CD4-positive, CD25-positive, alpha-beta regulatory T cell (primary cell): ENCODE measurements around the gene NAP1L1. TPM values are rescaled to one million over a fixed set of nuclear protein-coding genes. Genes with fewer than 3 reads are reported as not detected.

Experiments used
- ATAC-seq, 2 donors: fragments of 150-1000 bp; cut with Tn5 transposase; one replicate each; pipeline ENCODE4 v1.10.0; 2021; ENCODE audit warnings: low read depth in 2 of 2, moderate number of reproducible peaks in 2 of 2, moderate library complexity in 1 of 2
- DNase-seq, 3 donors: peaks; one replicate each; pipeline versions ENCODE4 v3.0.0 to v3.0.0-alpha.2; 2012 to 2022; ENCODE audit warnings: mixed read lengths in 1 of 3
- H3K27ac ChIP-seq: one replicate; pipeline ENCODE4 v1.7.0; 2013; ENCODE audit warnings: mild to moderate bottlenecking, low read length; ENCODE audit not compliant: insufficient read depth, poor library complexity, severe bottlenecking
- H3K27me3 ChIP-seq: one replicate; pipeline ENCODE4 v1.7.0; 2013; ENCODE audit warnings: low read length; ENCODE audit not compliant: control insufficient read depth, insufficient read depth
- H3K36me3 ChIP-seq: one replicate; pipeline ENCODE4 v1.7.0; 2013; ENCODE audit warnings: mild to moderate bottlenecking, low read length, moderate library complexity; ENCODE audit not compliant: control insufficient read depth, insufficient read depth
- H3K4me1 ChIP-seq: 2 replicates; pipeline ENCODE4 v1.7.0; 2013; ENCODE audit warnings: mild to moderate bottlenecking, low read length; ENCODE audit not compliant: insufficient read depth, control insufficient read depth, poor library complexity, severe bottlenecking
- H3K4me3 ChIP-seq: one replicate; pipeline ENCODE4 v1.7.0; 2013; ENCODE audit warnings: low read depth, mild to moderate bottlenecking, low read length, moderate library complexity
- H3K9me3 ChIP-seq, 2 experiments: 1 replicate in 1 of 2; 2 replicates in 1 of 2; pipeline ENCODE4 v1.7.0; 2013; ENCODE audit warnings: low read length in 2 of 2, mild to moderate bottlenecking in 1 of 2, moderate library complexity in 1 of 2; ENCODE audit not compliant: control insufficient read depth in 2 of 2
- H3K27ac Mint-ChIP-seq, 3 donors: one replicate each; pipeline ENCODE4 v1.8.0; 2020 to 2022; ENCODE audit warnings: mild to moderate bottlenecking in 3 of 3, mixed read lengths in 3 of 3, moderate library complexity in 2 of 3
- H3K27me3 Mint-ChIP-seq: one replicate; pipeline ENCODE4 v1.8.0; 2022; ENCODE audit warnings: mild to moderate bottlenecking, mixed read lengths
- H3K36me3 Mint-ChIP-seq: one replicate; pipeline ENCODE4 v1.8.0; 2020; ENCODE audit warnings: mixed read lengths
- H3K4me1 Mint-ChIP-seq, 4 donors: one replicate each; pipeline ENCODE4 v1.8.0; 2020 to 2022; ENCODE audit warnings: mixed read lengths in 4 of 4, mild to moderate bottlenecking in 1 of 4
- H3K4me3 Mint-ChIP-seq, 4 donors: one replicate each; pipeline ENCODE4 v1.8.0; 2020 to 2022; ENCODE audit warnings: mild to moderate bottlenecking in 4 of 4, mixed read lengths in 4 of 4, moderate library complexity in 3 of 4
- H3K9me3 Mint-ChIP-seq, 7 donors: one replicate each; pipeline ENCODE4 v1.8.0; 2020 to 2022; ENCODE audit warnings: mixed read lengths in 7 of 7, mild to moderate bottlenecking in 3 of 7, moderate library complexity in 2 of 7
- polyA plus RNA-seq, 4 donors: library from polyadenylated mRNA; unstranded; fragments of 300-500 nt; fragmentation: Illumina TruSeq; gene quantifications; one replicate each; pipeline ENCODE4 v1.2.3, GENCODE V29; 2021
- total RNA-seq: library from RNA; stranded (reverse); gene quantifications from one replicate; pipeline ENCODE4 v1.2.3, GENCODE V29; 2022

Gene NAP1L1
- total and polyA plus RNA-seq, 5 donors from 2014 or later = 173 to 592 (median 215) TPM

DNA sequence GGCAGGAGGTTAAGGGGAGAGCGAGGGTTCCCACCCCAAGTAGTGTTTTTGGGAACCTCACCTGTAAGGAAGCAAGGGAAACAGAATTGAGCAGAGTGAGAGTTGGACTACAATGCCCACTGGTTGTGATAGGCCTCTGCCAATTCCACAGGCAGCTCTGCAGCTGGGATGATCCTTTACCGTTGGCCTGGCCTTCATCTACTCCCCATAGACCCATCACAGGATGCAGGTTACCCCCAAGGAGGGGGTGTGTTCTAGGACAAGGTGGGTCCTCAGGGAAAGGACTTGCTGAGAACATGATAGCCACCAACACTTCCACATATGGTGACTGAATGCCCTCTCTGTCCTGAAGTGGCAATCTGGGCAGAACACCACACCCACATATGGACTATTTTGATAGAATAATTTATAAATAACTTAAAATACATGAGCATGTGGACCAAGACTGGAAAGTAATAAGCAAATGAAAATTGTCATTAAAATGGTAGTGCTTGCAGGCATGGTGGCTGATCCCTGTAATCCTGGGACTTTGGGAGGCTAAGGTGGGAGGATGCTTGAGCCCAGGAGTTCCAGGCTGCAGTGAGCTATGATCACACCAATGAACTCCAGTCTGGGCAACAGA lies 61.3 kb downstream of the NAP1L1 start:
- Mint-ChIP-seq H3K4me3 (no peak overlapping the region), H3K4me1 (peaks cover 20 to 27% (median 23%) of the 10 kb centered on the region in 4 donors), H3K9me3 (no peaks in the 10 kb centered on the region), H3K27ac (peak overlapping the region in 1 of 3 donors; percentile 12), H3K36me3 (no peaks in the 10 kb centered on the region), H3K27me3 (no peaks in the 10 kb centered on the region)
- H3K4me3 ChIP-seq = no peak overlapping the region
- H3K27me3 ChIP-seq = no peaks in the 10 kb centered on the region
- ATAC-seq (no peak), DNase-seq (no peak)
- H3K27ac ChIP-seq = no peak overlapping the region
- H3K4me1 ChIP-seq = peaks cover 24% of the 10 kb centered on the region
- H3K9me3 ChIP-seq = no peaks in the 10 kb centered on the region
- no peaks in the 10 kb centered on the region for H3K36me3 ChIP-seq

DNA sequence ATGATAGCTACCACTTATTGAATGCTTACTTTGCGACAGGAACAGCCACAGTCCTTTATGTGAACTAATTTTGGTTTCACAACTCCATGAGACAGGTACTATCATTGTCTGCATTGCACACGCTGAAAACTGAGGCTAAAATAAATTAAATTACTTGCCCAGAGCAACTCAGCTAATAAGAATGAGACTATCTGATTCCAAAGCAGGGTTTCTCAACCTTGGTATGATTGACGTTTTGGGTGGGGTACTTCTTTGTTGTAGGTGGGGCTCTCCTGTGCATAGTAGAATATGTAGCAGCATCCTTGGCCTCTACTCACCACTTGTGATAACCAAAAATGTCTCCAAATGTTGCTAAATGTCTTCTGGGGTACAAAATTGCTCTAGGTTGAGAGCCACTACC lies 62.0 kb downstream of the NAP1L1 start:
- Mint-ChIP-seq H3K27me3 (no peaks in the 10 kb centered on the region), H3K9me3 (no peaks in the 10 kb centered on the region), H3K4me1 (peaks cover 20 to 27% (median 23%) of the 10 kb centered on the region in 4 donors), H3K4me3 (no peak overlapping the region), H3K27ac (peak overlapping the region in 1 of 3 donors; percentile 12), H3K36me3 (no peaks in the 10 kb centered on the region)
- no peaks in the 10 kb centered on the region for H3K36me3 ChIP-seq
- ATAC-seq (no peak), DNase-seq (no peak)
- no peaks in the 10 kb centered on the region for H3K27me3 ChIP-seq
- H3K27ac ChIP-seq = no peak overlapping the region
- H3K4me3 ChIP-seq = no peak overlapping the region
- H3K4me1 ChIP-seq = peaks cover 24% of the 10 kb centered on the region
- H3K9me3 ChIP-seq = no peaks in the 10 kb centered on the region

DNA sequence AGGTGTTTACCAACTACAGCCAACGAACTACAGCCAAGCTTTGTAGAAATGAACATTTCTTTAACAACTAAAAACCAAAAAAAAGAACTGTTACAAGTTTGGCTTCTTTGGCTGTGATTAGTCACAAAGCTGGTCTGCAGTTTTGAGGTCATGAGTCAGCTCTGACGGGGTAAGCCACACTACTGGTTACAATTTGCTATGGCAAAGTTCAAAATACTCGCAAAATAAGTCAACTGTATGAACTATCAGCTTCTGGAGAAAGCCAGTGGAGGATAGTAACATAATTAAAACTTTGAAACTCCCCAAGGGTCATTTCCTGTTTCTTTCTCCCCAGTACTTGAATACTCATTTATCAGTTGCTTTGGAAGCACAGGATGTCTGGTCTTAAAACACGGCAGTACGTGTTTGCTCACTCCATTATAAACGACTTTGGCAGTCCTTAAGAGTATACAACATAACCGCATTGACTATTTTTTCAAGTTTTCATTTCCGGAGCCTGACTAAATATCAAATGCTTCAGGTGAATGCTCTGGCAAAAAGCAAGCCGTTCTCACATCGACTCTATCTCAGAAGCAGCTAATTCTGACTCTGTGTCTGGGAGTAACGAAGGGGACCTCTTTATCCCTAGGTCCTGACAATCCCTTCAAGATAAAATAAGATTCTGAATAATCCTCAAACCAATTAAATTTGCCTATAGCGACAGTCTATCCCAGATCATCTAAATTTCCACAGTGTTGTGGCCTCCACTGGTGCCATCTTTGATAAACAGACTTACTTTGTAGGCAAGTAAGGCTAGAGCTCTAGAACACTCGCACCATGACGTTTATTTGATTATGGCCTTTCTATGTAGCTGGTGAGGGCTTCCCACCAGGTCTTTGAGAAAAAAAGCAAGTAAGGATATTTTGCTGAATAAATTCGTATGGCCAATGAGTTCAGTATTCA lies 63.5 kb downstream of the NAP1L1 start:
- peak overlapping the region; percentile 74 for H3K4me3 ChIP-seq
- no peaks in the 10 kb centered on the region for H3K27me3 ChIP-seq
- DNase-seq (peak; percentile 58 to 81 (median 75)), ATAC-seq (peak; percentile 87 to 91)
- no peaks in the 10 kb centered on the region for H3K27me3 Mint-ChIP-seq
- H3K27ac ChIP-seq = peak overlapping the region; percentile 76
- H3K36me3 ChIP-seq = no peaks in the 10 kb centered on the region
- peak overlapping the region; percentile 24 to 83 (median 70) for H3K4me3 Mint-ChIP-seq
- peaks cover 20 to 27% (median 23%) of the 10 kb centered on the region in 4 donors for H3K4me1 Mint-ChIP-seq
- no peaks in the 10 kb centered on the region for H3K36me3 Mint-ChIP-seq
- H3K4me1 ChIP-seq = peaks cover 24% of the 10 kb centered on the region
- peak overlapping the region; percentile 94 to 97 (median 94) for H3K27ac Mint-ChIP-seq
- no peaks in the 10 kb centered on the region for H3K9me3 ChIP-seq
- H3K9me3 Mint-ChIP-seq = no peaks in the 10 kb centered on the region

DNA sequence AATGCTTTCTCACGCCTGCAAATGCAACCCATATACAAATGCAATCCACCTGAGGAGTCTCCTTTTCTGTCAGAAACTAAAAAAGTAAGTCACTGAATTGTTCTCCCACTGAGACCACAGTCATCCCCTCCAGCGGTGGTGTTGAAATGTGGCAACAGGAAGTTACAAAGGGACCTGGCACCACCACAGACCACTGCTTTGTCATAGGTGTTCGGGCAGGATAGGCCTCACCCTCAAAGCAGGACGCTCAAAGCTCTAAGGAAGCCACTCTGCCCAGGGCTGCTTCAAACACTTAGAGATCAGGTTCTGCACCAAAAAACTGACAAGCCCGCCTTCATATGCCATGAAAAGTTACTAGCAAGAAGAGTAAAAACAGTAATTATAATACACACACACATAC lies 64.2 kb downstream of the NAP1L1 start:
- H3K36me3 Mint-ChIP-seq = no peaks in the 10 kb centered on the region
- peak overlapping the region; percentile 74 for H3K4me3 ChIP-seq

DNA sequence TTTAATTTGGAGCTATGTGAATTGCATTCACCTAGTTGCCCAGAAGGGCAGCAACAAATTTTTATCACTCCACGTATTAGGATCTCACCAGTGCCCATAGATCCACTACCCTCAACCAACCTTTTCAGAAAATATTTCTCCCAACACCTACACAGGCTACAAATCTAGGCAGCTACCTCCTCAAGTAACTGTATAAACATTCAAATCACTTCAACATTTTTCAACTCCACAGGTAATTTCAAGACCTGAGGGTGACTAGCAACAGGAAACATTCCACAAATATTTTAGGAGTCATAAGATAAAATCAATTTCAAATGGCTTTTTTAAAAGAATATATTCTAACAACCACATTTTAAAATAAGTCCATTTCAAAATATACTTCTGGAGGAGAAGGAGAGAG lies 65.8 kb downstream of the NAP1L1 start:
- H3K27me3 ChIP-seq = no peaks in the 10 kb centered on the region
- Mint-ChIP-seq H3K27ac (peak overlapping the region in 2 of 3 donors; percentile 4 to 11), H3K4me3 (no peak overlapping the region), H3K36me3 (no peaks in the 10 kb centered on the region), H3K9me3 (no peaks in the 10 kb centered on the region), H3K4me1 (peaks cover 17 to 24% (median 22%) of the 10 kb centered on the region in 4 donors), H3K27me3 (no peaks in the 10 kb centered on the region)
- no peak for DNase-seq
- peaks cover 24% of the 10 kb centered on the region for H3K4me1 ChIP-seq
- no peak for ATAC-seq
- no peaks in the 10 kb centered on the region for H3K9me3 ChIP-seq
- no peaks in the 10 kb centered on the region for H3K36me3 ChIP-seq
- no peak overlapping the region for H3K4me3 ChIP-seq
- H3K27ac ChIP-seq = no peak overlapping the region

More for the DNA sequence above, 64.2 kb downstream of the NAP1L1 start:
- peak; percentile 46 to 88 (median 50) for DNase-seq
- peak; percentile 65 to 69 for ATAC-seq
- Mint-ChIP-seq H3K9me3 (no peaks in the 10 kb centered on the region), H3K27ac (peak overlapping the region; percentile 94 to 97 (median 94)), H3K4me3 (peak overlapping the region; percentile 24 to 70 (median 54)), H3K4me1 (peaks cover 20 to 27% (median 23%) of the 10 kb centered on the region in 4 donors), H3K27me3 (no peaks in the 10 kb centered on the region)
- no peaks in the 10 kb centered on the region for H3K27me3 ChIP-seq
- no peaks in the 10 kb centered on the region for H3K36me3 ChIP-seq
- H3K27ac ChIP-seq = peak overlapping the region; percentile 76
- H3K4me1 ChIP-seq = peaks cover 24% of the 10 kb centered on the region
- H3K9me3 ChIP-seq = no peaks in the 10 kb centered on the region

DNA sequence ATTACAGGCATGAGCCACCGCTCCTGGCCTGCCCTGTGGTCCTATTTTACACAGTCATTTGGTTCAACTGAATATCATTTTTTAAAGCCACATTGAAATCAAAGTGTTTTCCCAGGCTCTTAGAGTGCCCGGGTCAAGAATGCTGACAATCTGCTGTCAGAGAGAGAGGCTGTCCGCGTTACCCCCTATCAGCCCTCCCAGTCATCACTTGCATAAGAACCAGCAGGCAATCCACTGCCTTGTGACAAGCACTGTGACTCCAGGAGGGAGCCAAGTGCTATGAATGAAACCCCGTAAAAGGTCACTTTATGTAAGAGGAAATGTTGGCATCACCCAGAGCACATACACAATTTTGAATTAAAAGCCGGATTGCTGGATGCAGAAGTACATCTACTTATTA lies 66.4 kb downstream of the NAP1L1 start:
- H3K36me3 ChIP-seq = no peaks in the 10 kb centered on the region
- DNase-seq (no peak), ATAC-seq (no peak)
- H3K27ac ChIP-seq = no peak overlapping the region
- no peaks in the 10 kb centered on the region for H3K27me3 Mint-ChIP-seq
- H3K27ac Mint-ChIP-seq = peak overlapping the region in 2 of 3 donors; percentile 11 to 48
- no peaks in the 10 kb centered on the region for H3K36me3 Mint-ChIP-seq
- no peaks in the 10 kb centered on the region for H3K27me3 ChIP-seq
- no peak overlapping the region for H3K4me3 Mint-ChIP-seq
- no peaks in the 10 kb centered on the region for H3K9me3 ChIP-seq
- H3K4me1 Mint-ChIP-seq = peaks cover 17 to 24% (median 22%) of the 10 kb centered on the region in 4 donors
- no peaks in the 10 kb centered on the region for H3K9me3 Mint-ChIP-seq
- H3K4me3 ChIP-seq = no peak overlapping the region
- H3K4me1 ChIP-seq = peaks cover 24% of the 10 kb centered on the region

DNA sequence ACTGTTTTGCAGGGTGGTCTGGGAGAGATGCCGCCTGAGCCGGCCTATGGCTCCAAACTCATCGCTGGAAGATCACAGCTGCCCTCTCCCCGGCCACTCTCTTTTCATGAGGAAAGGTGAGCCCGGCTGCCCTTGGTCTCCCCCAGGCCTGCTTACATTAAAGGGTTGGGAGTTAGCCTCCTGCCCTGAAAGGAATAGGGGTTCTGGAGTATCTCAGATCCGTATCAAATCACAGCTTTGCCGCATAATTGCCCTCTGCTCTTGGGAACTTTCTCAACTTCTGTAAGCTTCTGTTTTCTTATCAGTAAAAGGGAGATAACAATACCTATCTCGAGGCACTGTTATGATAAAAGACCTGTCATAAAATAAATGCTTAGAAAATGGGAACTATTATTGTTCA lies 70.5 kb downstream of the NAP1L1 start:
- ATAC-seq (no peak), DNase-seq (no peak)
- no peak overlapping the region for H3K27ac Mint-ChIP-seq
- Histone ChIP-seq H3K36me3 (no peaks in the 10 kb centered on the region), H3K27me3 (no peaks in the 10 kb centered on the region), H3K4me3 (no peak overlapping the region), H3K27ac (no peak overlapping the region), H3K9me3 (no peaks in the 10 kb centered on the region), H3K4me1 (no peaks in the 10 kb centered on the region)
- no peak overlapping the region for H3K4me3 Mint-ChIP-seq
- H3K9me3 Mint-ChIP-seq = no peaks in the 10 kb centered on the region
- peaks cover 0 to 6% (median 2%) of the 10 kb centered on the region in 4 donors for H3K4me1 Mint-ChIP-seq
- H3K36me3 Mint-ChIP-seq = no peaks in the 10 kb centered on the region
- H3K27me3 Mint-ChIP-seq = no peaks in the 10 kb centered on the region
